AG08395 (cell line): ENCODE measurements around the gene SLC43A1.
A peak's percentile ranks its signal among the peaks of the same experiment; 100 is the strongest.

Experiments
- DNase-seq: peaks from one replicate; pipeline ENCODE4 v3.0.0; 2012; ENCODE audit warnings: mixed read lengths, low spot score

The SLC43A1 gene

GRCh38 chr11:57527056-57527631 lies 11.6 kb upstream of the SLC43A1 start:
- DNase-seq: peak; percentile 65

DNA sequence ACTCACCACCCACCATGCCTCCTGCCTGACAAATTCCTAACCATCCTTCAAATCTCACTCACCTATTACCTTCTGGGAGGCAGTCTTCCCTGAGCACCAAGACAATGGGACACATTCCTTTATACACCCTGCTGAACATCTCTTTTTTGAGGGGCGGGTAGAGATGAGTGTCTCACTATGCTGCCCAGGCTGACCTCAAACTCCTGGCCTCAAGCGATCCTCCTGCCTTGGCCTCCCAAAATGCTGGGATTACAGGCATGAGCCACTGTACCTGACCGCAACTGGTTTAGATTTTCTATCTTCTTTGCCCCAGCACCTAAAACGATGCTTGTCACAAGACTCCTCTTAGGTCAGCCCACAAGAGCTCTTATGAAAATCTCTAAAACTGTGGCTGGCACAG lies 7.9 kb upstream of the SLC43A1 start:
- no peak for DNase-seq

GRCh38 chr11:57521116-57521515 lies 5.6 kb upstream of the SLC43A1 start:
- no peak for DNase-seq

DNA sequence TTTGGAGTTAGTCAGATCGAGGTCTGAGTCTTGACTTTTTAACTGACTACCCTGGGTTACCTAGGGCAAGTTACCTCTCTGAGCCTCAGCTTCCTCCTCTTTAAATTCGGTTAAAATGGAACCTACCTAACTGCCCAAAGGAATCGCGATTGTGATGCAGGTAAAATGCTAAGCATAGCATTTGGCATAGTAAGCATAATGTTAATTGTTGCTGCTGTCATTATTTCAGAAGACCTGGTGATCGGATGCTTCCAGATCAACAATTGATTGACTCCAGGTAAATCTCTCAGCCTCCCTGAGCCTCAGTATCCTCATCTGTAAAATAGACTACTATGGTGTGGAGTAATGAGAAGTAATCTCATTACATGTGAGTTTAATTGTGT lies 550 bp upstream of the SLC43A1 start:
- DNase-seq: no peak

DNA sequence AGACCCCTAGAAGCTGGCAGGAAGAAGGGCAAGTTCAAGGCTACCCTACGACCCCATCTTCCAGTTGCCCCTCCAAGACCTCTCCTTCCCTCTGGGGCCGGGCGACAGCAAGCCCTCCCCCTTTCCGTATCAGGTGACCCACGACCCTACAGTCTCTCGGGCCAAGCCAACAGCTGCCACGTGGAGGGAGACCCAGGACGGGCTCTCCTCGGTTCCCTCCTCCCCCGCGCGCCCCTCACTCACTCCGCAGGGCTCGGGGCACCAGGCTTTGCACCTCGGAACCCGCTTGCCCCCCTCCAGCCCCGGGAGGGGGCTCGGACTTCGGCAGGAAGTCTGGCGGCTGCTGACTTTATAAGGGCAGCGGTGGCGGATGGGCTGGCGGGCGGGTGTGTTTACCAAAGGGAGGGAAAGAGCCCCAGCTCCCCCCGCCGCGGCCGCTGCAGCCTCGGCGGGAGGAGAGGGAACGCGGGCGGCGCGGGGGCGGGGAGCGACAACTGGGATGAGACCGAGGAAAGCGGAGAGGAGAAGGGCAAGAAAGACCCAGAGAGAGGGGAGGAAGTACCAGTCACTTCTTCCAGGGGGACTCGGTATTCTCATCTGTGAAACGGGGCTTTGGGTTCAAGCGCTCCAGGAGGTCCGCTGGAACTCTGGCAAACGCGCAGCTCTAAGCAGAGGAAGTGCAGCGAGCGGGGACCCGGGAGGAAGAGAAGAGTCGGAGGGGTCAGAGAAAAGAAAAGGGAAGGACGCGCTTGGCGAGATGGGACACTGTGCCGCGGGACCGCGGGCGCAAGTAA lies 767 bp downstream of the SLC43A1 start:
- DNase-seq: peak; percentile 57

DNA sequence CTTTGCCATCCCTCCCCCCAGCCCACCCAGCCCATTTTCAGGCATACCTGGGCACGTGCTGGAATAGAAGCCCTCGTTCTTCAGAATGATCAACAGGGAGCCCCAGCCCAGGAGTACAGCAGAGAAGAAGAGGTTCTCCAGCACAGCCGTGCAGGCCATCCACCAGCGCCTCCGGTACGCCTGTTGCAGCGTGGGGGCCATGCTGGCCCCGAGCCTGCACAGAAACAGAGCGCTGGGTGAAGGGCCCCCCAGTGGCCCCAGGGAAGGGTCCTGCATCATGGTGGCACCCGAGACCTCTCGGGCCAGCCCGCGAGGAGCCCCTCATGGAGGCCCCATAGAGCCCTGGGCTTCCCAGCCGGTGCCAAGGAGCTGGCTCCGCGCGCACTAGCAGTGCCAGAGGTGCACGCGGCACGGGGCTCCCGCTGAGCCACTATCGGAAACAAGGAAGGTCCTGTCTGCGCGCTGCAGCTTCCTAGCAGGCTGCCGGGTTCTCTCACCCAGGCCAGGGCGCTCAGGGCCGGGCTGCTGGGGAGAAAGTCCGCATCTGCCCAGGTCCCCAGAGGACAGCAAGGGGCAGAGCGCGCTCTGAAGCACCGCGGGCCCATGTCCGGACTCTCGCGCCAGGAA lies 1.5 kb downstream of the SLC43A1 start:
- peak; percentile 39 for DNase-seq

GRCh38 chr11:57513452-57513795 lies 2.1 kb downstream of the SLC43A1 start:
- DNase-seq: no peak

GRCh38 chr11:57512646-57513451 lies 2.7 kb downstream of the SLC43A1 start:
- DNase-seq: no peak

DNA sequence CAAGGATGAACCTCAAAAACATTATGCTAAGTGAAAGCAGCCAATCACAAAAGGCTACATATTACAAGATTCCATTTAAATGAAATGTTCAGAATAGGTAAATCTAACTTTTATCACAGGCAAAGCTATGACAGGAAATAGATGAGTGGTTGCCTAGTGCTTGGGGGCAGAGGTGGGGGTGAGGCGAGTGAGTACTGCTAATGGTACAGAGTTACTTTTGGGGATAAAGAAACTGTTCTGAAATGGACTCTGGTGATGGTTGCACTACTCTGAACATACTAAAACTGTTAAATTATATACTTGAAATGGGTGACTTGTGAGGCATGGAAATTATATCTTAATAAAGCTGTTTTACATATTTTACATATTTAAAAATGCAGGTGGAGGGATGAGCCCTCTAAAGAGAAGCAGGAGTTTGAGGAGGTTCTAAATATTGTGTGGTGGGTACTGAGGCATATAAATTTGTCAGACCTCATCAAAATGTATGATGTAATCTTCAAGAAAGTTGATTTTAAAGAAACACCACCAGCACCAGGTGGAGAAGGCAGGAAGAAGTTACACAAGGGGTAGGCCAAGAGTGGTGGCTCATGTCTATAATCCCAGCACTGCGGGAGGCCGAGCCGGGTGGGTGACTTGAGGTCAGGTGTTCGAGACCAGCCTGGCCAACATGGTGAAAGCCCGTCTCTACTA lies 3.6 kb downstream of the SLC43A1 start:
- no peak for DNase-seq

- no peak for DNase-seq
These were observed 6.9 kb downstream of the SLC43A1 start for GRCh38 chr11:57508341-57509170.

- DNase-seq: no peak
These were observed 9.0 kb downstream of the SLC43A1 start for GRCh38 chr11:57506522-57506921.

DNA sequence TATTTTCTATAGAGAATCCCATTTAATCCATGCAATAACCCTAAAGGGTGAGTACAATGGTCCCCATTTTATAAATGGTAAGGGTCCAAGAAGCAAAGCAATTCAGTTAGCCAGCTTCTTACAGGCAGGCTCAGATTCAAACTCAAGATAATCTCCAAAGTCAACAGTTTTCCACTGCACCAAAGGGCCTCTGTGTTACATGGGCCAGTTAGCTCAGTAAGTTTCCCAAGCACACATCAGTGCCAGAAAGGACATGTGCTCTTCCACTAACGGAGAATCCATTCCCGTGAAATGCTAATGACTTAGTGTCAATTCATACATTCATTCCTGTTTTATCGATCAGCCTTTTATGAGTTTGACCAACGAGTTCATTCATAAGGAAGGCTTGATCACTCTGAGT lies 11.0 kb downstream of the SLC43A1 start:
- no peak for DNase-seq

- no peak for DNase-seq
These were observed 12.6 kb downstream of the SLC43A1 start for GRCh38 chr11:57502870-57503269.

GRCh38 chr11:57502376-57502775 lies 13.1 kb downstream of the SLC43A1 start:
- DNase-seq: no peak

DNA sequence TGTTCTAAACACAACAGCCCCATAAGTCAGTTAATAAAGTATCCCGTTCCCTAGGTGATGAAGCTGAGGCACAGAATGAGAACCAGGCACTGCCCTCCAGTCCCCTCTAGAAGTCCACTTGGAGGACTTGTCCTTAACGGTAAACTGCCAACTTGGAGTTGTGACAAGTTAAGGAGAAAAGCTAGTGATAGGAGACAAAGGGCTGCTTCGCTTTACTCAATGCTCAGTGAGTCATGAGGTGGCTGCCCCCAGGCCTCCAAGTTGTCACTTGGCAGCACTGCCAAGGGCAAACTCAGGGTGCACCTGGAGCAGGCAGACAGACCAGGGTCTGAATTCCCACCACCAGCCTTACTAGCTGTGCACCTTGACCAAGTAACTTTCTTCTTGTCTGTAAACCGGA lies 13.5 kb downstream of the SLC43A1 start:
- DNase-seq: no peak

GRCh38 chr11:57500926-57501325 lies 14.6 kb downstream of the SLC43A1 start:
- no peak for DNase-seq

GRCh38 chr11:57500515-57500914 lies 15.0 kb downstream of the SLC43A1 start:
- DNase-seq: no peak

- no peak for DNase-seq
These were observed 15.5 kb downstream of the SLC43A1 start for GRCh38 chr11:57499983-57500461.

GRCh38 chr11:57499413-57499982 lies 16.0 kb downstream of the SLC43A1 start:
- peak; percentile 99 for DNase-seq

- no peak for DNase-seq
These were observed 17.0 kb downstream of the SLC43A1 start for GRCh38 chr11:57498540-57498939.
